Spleen (tissue), 7 donors: ENCODE data around the gene LRRK1.

Experiments used
- POLR2A ChIP-seq, 3 donors: fragments of 450-650 bp; IDR thresholded peaks; one replicate each; pipeline ENCODE4 v1.5.1; 2017; ENCODE audit warnings: antibody characterized with exemption in 3 of 3, mild to moderate bottlenecking in 1 of 3
- POLR2AphosphoS5 ChIP-seq, 3 donors: sonication (generic); formaldehyde crosslinking; IDR thresholded peaks; one replicate each; pipeline ENCODE4 v1.5.1; 2017; ENCODE audit warnings: antibody characterized with exemption in 3 of 3
- TF ChIP-seq, protein P1 (sequence below), 11 experiments: fragments of 200-600 bp in 7 of 11; fragments of 450-650 bp in 4 of 11; sonication (generic) in 4 of 11; IDR thresholded peaks in 8 of 11; conservative IDR thresholded peaks in 3 of 11; 1 replicate in 7 of 11; 2 replicates in 4 of 11; pipeline versions ENCODE4 v1.4.0 to v1.8.0; 2016 to 2021; ENCODE audit warnings: antibody characterized with exemption in 11 of 11, inconsistent platforms in 4 of 11, mild to moderate bottlenecking in 1 of 11
- donor health status: DM: no; HTN: no; CAD: no; lungs with moderate emphysema.
- donor health status: DM: no; HTN: no; CAD: no.
- donor health status: DM: no; HTN: no; CAD: no.

DNA sequence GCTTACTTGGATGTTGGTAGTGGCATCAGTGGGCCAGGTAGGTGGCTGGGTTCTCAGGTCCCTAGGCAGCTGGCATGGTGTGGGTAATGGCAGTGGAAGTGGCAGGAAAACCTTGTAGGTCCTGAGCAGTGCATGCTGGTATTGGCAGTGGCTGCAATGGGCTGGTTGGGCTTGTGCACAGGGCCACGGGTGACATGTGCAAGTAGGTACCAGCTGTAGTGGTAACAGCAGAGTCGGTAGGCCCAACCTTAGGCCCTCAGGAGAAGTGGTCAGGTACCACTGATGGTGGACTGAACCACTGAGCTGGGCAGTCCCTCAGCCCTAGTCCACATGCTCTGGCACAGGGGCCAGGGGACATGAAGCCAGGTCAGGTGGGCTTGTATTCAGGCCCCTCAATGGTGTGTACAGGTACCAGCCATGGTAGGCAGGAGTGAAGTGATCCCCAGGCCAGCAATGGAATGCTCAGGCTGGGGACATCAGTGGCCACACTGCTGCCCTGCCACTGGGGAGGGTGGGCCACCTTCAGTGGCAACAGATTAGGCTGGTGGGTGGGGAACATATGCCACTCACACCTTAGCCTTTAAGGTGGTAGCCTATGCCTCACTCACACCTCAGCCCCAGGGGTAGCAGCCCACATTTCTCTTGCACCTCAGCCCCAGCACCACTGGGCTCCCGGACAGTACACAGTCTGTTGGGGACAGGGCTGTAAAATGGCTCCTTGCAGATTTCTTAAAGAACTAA, 118.1 kb downstream of the LRRK1 start:
- TF ChIP-seq, protein P1, sequence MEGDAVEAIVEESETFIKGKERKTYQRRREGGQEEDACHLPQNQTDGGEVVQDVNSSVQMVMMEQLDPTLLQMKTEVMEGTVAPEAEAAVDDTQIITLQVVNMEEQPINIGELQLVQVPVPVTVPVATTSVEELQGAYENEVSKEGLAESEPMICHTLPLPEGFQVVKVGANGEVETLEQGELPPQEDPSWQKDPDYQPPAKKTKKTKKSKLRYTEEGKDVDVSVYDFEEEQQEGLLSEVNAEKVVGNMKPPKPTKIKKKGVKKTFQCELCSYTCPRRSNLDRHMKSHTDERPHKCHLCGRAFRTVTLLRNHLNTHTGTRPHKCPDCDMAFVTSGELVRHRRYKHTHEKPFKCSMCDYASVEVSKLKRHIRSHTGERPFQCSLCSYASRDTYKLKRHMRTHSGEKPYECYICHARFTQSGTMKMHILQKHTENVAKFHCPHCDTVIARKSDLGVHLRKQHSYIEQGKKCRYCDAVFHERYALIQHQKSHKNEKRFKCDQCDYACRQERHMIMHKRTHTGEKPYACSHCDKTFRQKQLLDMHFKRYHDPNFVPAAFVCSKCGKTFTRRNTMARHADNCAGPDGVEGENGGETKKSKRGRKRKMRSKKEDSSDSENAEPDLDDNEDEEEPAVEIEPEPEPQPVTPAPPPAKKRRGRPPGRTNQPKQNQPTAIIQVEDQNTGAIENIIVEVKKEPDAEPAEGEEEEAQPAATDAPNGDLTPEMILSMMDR (IDR thresholded peaks at IDR 0.05 in 8 of 11, conservative IDR thresholded peaks at IDR 0.05 in 3 of 11): no peak
- TF ChIP-seq POLR2A (IDR thresholded peaks at IDR 0.05) (no peak), POLR2AphosphoS5 (IDR thresholded peaks at IDR 0.05) (no peak)
